Activated gamma-delta T cell treated with Interleukin-2 at 50 U/mL for 16 hours (primary cell): Measurements from ENCODE around the gene TNFAIP8.
"Not testable (repeated sequence)": the region's sequence is repeated elsewhere in the genome, so short reads cannot be mapped to it uniquely, and the experiment has no call there.

Experiments used
- DNase-seq: peaks from one replicate; pipeline ENCODE4 v3.0.0-alpha.2; 2020

The TNFAIP8 gene

GRCh38 chr5:119398727-119399466 lies 43.1 kb downstream of the TNFAIP8 start:
- DNase-seq, result no peak

GRCh38 chr5:119400245-119400644 lies 44.4 kb downstream of the TNFAIP8 start:
- DNase-seq, result no peak

GRCh38 chr5:119402081-119402480 lies 46.3 kb downstream of the TNFAIP8 start:
- no peak for DNase-seq

GRCh38 chr5:119402555-119402954 lies 46.7 kb downstream of the TNFAIP8 start:
- DNase-seq, result no peak

- DNase-seq, result no peak
Observed at GRCh38 chr5:119404033-119404432, 48.2 kb downstream of the TNFAIP8 start.

GRCh38 chr5:119405419-119405818 lies 49.6 kb downstream of the TNFAIP8 start:
- DNase-seq, result no peak

- DNase-seq, result no peak
Observed at GRCh38 chr5:119406551-119407110, 50.8 kb downstream of the TNFAIP8 start.

GRCh38 chr5:119409235-119409815 lies 53.5 kb downstream of the TNFAIP8 start:
- DNase-seq, result no peak

- DNase-seq, result no peak
Observed at GRCh38 chr5:119410448-119411159, 54.8 kb downstream of the TNFAIP8 start.

GRCh38 chr5:119411361-119412278 lies 55.8 kb downstream of the TNFAIP8 start:
- peak; percentile 61 for DNase-seq

- DNase-seq, result no peak
Observed at GRCh38 chr5:119412279-119413227, 56.7 kb downstream of the TNFAIP8 start.

GRCh38 chr5:119414124-119414734 lies 58.4 kb downstream of the TNFAIP8 start:
- not testable (repeated sequence) for DNase-seq

GRCh38 chr5:119417891-119418605 lies 62.2 kb downstream of the TNFAIP8 start:
- DNase-seq, result no peak

GRCh38 chr5:119418606-119419100 lies 62.8 kb downstream of the TNFAIP8 start:
- DNase-seq, result no peak

GRCh38 chr5:119420169-119420568 lies 64.3 kb downstream of the TNFAIP8 start:
- DNase-seq, result no peak

- DNase-seq, result no peak
Observed at GRCh38 chr5:119426057-119426456, 70.2 kb downstream of the TNFAIP8 start.

GRCh38 chr5:119427060-119427459 lies 71.2 kb downstream of the TNFAIP8 start:
- no peak for DNase-seq

- DNase-seq, result not testable (repeated sequence)
Observed at GRCh38 chr5:119427596-119427995, 71.8 kb downstream of the TNFAIP8 start.

GRCh38 chr5:119428166-119428565 lies 72.3 kb downstream of the TNFAIP8 start:
- DNase-seq, result not testable (repeated sequence)

- not testable (repeated sequence) for DNase-seq
Observed at GRCh38 chr5:119428574-119428973, 72.8 kb downstream of the TNFAIP8 start.
